ENCODE results near the gene CYP46A1. TPM values are rescaled to one million over a fixed set of nuclear protein-coding genes. Genes with fewer than 3 reads are reported as not detected.

The CYP46A1 gene
- total RNA-seq, 1 experiment from 2014 or later: not detected

GRCh38 chr14:99698642-99699041, 14.5 kb downstream of the CYP46A1 start:
- Histone ChIP-seq H3K4me3 (no peak overlapping the region), H3K36me3 (ENCODE audit: low read depth) (no peaks in the 10 kb centered on the region), H3K9me3 (ENCODE audit: insufficient read depth, low read depth) (no peaks in the 10 kb centered on the region), H3K4me1 (replicated peaks; ENCODE audit: insufficient read depth) (no peaks in the 10 kb centered on the region), H3K27ac (no peak overlapping the region), H3K79me2 (ENCODE audit: low read depth) (no peaks in the 10 kb centered on the region), H3K27me3 (ENCODE audit: insufficient read depth, low read depth) (no peaks in the 10 kb centered on the region), H2AFZ (no peak overlapping the region), H3K9me2 (ENCODE audit: insufficient read depth) (no peaks in the 10 kb centered on the region), H3K4me2 (no peak overlapping the region), H3F3A (ENCODE audit: insufficient read depth, low read depth) (no peaks in the 10 kb centered on the region), H4K20me1 (ENCODE audit: insufficient read depth) (no peaks in the 10 kb centered on the region)
- no peak for TF ChIP-seq CTCF (conservative IDR thresholded peaks at IDR 0.05)
- TF ChIP-seq EZH2 (IDR thresholded peaks at IDR 0.05; ENCODE audit: low read depth): no peak
- ChIA-PET POLR2A (ENCODE audit: unreplicated experiment) (no interaction called here), CTCF (no interaction called here)
- BruUV-seq (replicated peaks): no TSS peak
- no peak for DNase-seq
- intact Hi-C loops (cut with micrococcal nuclease; ENCODE audit: unreplicated experiment): no loop called here

- no peaks in the 10 kb centered on the region for H3K9me2 ChIP-seq (ENCODE audit: insufficient read depth)
- H4K20me1 ChIP-seq (ENCODE audit: insufficient read depth): no peaks in the 10 kb centered on the region
- no peaks in the 10 kb centered on the region for H3K79me2 ChIP-seq (ENCODE audit: low read depth)
- TF ChIP-seq EZH2 (IDR thresholded peaks at IDR 0.05; ENCODE audit: low read depth) (no peak), CTCF (conservative IDR thresholded peaks at IDR 0.05) (no peak)
- no peak overlapping the region for H3K4me3 ChIP-seq
- no peaks in the 10 kb centered on the region for H3K9me3 ChIP-seq (ENCODE audit: insufficient read depth, low read depth)
- no peak for DNase-seq
- H2AFZ ChIP-seq: no peak overlapping the region
- POLR2A ChIA-PET (ENCODE audit: unreplicated experiment): no interaction called here
- no peaks in the 10 kb centered on the region for H3K4me1 ChIP-seq (replicated peaks; ENCODE audit: insufficient read depth)
- no peaks in the 10 kb centered on the region for H3F3A ChIP-seq (ENCODE audit: insufficient read depth, low read depth)
- H3K27ac ChIP-seq: no peak overlapping the region
- intact Hi-C loops (cut with micrococcal nuclease; ENCODE audit: unreplicated experiment): no loop called here
- BruUV-seq (replicated peaks): no TSS peak
- no peaks in the 10 kb centered on the region for H3K36me3 ChIP-seq (ENCODE audit: low read depth)
- H3K27me3 ChIP-seq (ENCODE audit: insufficient read depth, low read depth): no peaks in the 10 kb centered on the region
- CTCF ChIA-PET: no interaction called here
- no peak overlapping the region for H3K4me2 ChIP-seq
Observed at GRCh38 chr14:99699085-99699760, 15.1 kb downstream of the CYP46A1 start.

GRCh38 chr14:99699861-99700260, 15.8 kb downstream of the CYP46A1 start:
- CTCF ChIA-PET: no interaction called here
- POLR2A ChIA-PET (ENCODE audit: unreplicated experiment): no interaction called here
- no TSS peak for BruUV-seq (replicated peaks)

More at GRCh38 chr14:99699861-99700260, 15.8 kb downstream of the CYP46A1 start:
- TF ChIP-seq CTCF (conservative IDR thresholded peaks at IDR 0.05) (no peak), EZH2 (IDR thresholded peaks at IDR 0.05; ENCODE audit: low read depth) (no peak)
- no peaks in the 10 kb centered on the region for H3K9me2 ChIP-seq (ENCODE audit: insufficient read depth)
- H3K4me3 ChIP-seq: no peak overlapping the region
- no peaks in the 10 kb centered on the region for H3K79me2 ChIP-seq (ENCODE audit: low read depth)
- H4K20me1 ChIP-seq (ENCODE audit: insufficient read depth): no peaks in the 10 kb centered on the region
- no peak for DNase-seq
- H2AFZ ChIP-seq: no peak overlapping the region
- no peaks in the 10 kb centered on the region for H3K27me3 ChIP-seq (ENCODE audit: insufficient read depth, low read depth)
- H3K9me3 ChIP-seq (ENCODE audit: insufficient read depth, low read depth): no peaks in the 10 kb centered on the region
- H3K36me3 ChIP-seq (ENCODE audit: low read depth): no peaks in the 10 kb centered on the region
- H3K4me1 ChIP-seq (replicated peaks; ENCODE audit: insufficient read depth): no peaks in the 10 kb centered on the region
- no peak overlapping the region for H3K4me2 ChIP-seq
- intact Hi-C loops (cut with micrococcal nuclease; ENCODE audit: unreplicated experiment): no loop called here
- no peaks in the 10 kb centered on the region for H3F3A ChIP-seq (ENCODE audit: insufficient read depth, low read depth)
- no peak overlapping the region for H3K27ac ChIP-seq
